Measurements from ENCODE around the gene ST6GALNAC3. TPM values are rescaled to one million over a fixed set of nuclear protein-coding genes. Genes with fewer than 3 reads are reported as not detected.

ST6GALNAC3 gene
- polyA plus RNA-seq, 1 experiment = 0.05 TPM

DNA sequence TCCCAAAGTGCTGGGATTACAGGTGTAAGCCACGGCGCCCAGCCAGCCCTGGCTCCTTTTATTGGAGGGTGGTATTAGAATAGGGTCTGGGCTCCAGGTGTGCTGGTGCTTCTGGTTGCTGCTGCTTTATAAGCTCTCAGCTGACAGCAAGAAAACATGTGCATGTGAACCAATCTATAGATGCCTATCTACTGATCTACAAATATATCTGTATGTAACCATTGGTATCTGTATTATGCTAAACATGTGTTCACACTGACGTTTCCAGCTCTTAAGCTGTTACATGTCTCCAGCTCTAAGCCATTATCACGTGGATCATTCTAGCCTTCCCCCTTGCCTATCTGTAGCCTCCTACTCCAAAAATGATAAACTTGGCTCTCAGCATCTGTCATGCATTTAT is 82.4 kb downstream of the ST6GALNAC3 start:
- no peaks in the 10 kb centered on the region for H3K36me3 ChIP-seq (ENCODE audit: control insufficient read depth, insufficient read depth, low read length)
- no peak for DNase-seq (ENCODE audit: low read depth)
- CTCF ChIA-PET = no interaction called here
- no peak overlapping the region for H3K4me3 ChIP-seq (ENCODE audit: low read depth, low read length)
- POLR2A ChIA-PET = no interaction called here
- H3K27me3 ChIP-seq (ENCODE audit: control insufficient read depth, insufficient read depth, low read length) = peaks cover 2% of the 10 kb centered on the region; the same call in 1 of the 2 replicates
- TF ChIP-seq, protein P1, sequence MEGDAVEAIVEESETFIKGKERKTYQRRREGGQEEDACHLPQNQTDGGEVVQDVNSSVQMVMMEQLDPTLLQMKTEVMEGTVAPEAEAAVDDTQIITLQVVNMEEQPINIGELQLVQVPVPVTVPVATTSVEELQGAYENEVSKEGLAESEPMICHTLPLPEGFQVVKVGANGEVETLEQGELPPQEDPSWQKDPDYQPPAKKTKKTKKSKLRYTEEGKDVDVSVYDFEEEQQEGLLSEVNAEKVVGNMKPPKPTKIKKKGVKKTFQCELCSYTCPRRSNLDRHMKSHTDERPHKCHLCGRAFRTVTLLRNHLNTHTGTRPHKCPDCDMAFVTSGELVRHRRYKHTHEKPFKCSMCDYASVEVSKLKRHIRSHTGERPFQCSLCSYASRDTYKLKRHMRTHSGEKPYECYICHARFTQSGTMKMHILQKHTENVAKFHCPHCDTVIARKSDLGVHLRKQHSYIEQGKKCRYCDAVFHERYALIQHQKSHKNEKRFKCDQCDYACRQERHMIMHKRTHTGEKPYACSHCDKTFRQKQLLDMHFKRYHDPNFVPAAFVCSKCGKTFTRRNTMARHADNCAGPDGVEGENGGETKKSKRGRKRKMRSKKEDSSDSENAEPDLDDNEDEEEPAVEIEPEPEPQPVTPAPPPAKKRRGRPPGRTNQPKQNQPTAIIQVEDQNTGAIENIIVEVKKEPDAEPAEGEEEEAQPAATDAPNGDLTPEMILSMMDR (IDR thresholded peaks at IDR 0.05; ENCODE audit: insufficient read depth, low read depth, low read length) = no peak

DNA sequence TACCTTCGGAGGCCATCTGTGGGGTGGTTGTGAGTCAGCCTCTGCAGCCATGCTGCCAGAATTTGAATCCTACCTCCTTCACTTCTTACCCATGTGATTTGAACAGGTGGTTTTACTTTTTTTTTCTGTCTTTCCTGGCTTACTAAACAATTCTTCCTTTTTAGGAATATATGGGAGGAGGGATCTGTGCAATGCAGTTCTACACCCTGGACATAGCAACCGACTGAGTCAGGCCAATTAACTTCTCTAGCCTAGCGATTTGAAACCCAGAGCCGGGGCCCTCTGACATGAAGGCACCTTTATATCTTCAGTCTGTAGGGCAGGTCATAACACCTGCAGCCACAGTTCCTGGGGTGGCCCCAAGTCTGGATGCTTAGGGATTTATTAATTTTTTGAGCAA is 83.6 kb downstream of the ST6GALNAC3 start:
- Histone ChIP-seq H3K27me3 (ENCODE audit: control insufficient read depth, insufficient read depth, low read length) (no peaks in the 10 kb centered on the region), H3K4me3 (ENCODE audit: low read depth, low read length) (no peak overlapping the region), H3K36me3 (ENCODE audit: control insufficient read depth, insufficient read depth, low read length) (no peaks in the 10 kb centered on the region)
- DNase-seq (ENCODE audit: low read depth) = no peak
- ChIA-PET POLR2A (no interaction called here), CTCF (no interaction called here)
- TF ChIP-seq, protein P1 (IDR thresholded peaks at IDR 0.05; ENCODE audit: insufficient read depth, low read depth, low read length) = no peak

DNA sequence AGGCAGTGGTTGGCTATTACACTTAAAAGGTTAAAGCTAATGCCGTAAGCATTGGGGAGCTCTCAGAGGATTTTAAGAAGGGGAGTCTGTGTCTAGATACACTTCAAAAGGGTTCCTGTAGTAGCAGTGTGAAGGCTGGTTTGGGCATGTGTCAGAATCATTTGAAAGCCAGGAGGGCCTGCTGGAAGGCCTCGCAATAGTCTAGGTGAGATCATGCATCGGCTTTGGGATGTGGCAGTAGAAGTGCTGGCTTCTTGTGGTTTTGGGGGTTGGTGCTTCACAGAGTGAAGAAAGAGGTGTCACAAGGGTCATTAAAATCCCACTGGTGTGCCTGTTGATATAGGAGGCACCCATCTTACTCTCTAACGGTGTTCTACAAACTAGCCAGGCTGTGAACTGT is 85.7 kb downstream of the ST6GALNAC3 start:
- ChIA-PET POLR2A (no interaction called here), CTCF (no interaction called here)
- DNase-seq (ENCODE audit: low read depth) = no peak
- TF ChIP-seq, protein P1 (IDR thresholded peaks at IDR 0.05; ENCODE audit: insufficient read depth, low read depth, low read length) = no peak
- no peaks in the 10 kb centered on the region for H3K36me3 ChIP-seq (ENCODE audit: control insufficient read depth, insufficient read depth, low read length)
- H3K4me3 ChIP-seq (ENCODE audit: low read depth, low read length) = no peak overlapping the region
- no peaks in the 10 kb centered on the region for H3K27me3 ChIP-seq (ENCODE audit: control insufficient read depth, insufficient read depth, low read length)

DNA sequence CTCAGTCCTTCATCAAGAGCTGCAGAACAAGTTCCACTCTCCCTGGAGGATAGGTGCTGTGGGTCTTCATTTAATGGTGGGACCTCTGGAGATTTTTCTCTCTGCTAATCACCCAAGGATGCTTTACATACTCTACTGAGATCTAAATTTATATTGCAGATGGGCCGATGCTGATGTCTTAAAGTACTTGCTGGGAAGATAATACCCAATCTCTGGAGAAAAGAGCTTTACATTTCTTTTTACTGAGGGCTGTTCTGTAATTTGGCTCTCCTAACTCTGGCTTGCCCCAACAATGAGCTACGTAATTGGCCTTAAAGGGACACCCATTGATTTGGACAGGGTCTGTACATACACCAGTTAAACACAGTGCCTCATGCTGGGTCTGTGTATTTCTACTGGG is 86.9 kb downstream of the ST6GALNAC3 start:
- CTCF ChIA-PET = no interaction called here
- TF ChIP-seq, protein P1 (IDR thresholded peaks at IDR 0.05; ENCODE audit: insufficient read depth, low read depth, low read length) = no peak
- no peaks in the 10 kb centered on the region for H3K27me3 ChIP-seq (ENCODE audit: control insufficient read depth, insufficient read depth, low read length)
- POLR2A ChIA-PET = no interaction called here
- H3K4me3 ChIP-seq (ENCODE audit: low read depth, low read length) = no peak overlapping the region
- no peaks in the 10 kb centered on the region for H3K36me3 ChIP-seq (ENCODE audit: control insufficient read depth, insufficient read depth, low read length)
- no peak for DNase-seq (ENCODE audit: low read depth)

DNA sequence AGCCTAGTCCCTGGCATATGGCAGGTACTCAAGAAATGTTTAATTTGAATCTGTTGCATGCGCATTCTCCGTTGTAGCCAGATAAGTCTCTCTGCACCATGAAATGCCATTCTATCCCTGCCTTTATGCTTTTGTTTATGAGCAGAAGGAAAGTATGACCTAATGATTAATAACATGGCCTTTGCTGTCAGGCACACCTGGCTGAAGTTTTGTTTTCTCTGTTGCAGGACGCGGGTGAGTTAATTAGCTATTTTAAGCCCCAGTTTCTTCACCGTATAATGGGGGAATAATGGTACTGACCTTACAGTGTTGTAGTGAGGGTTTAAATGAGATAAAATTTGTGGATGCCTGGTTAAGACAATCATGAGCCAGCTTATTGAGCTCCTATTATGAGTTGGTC is 87.7 kb downstream of the ST6GALNAC3 start:
- TF ChIP-seq, protein P1 (IDR thresholded peaks at IDR 0.05; ENCODE audit: insufficient read depth, low read depth, low read length) = no peak
- no peak overlapping the region for H3K4me3 ChIP-seq (ENCODE audit: low read depth, low read length)
- ChIA-PET POLR2A (no interaction called here), CTCF (interaction anchor here (3.7 kb wide), 1 partner anchor 9 kb away, joined by 24 read pairs; no protein-coding TSS in a partner anchor)
- H3K36me3 ChIP-seq (ENCODE audit: control insufficient read depth, insufficient read depth, low read length) = no peaks in the 10 kb centered on the region
- H3K27me3 ChIP-seq (ENCODE audit: control insufficient read depth, insufficient read depth, low read length) = no peaks in the 10 kb centered on the region
- DNase-seq (ENCODE audit: low read depth) = no peak
